Measurements from ENCODE around the gene CBFA2T3.
"Not testable (repeated sequence)": the region's sequence is repeated elsewhere in the genome, so short reads cannot be mapped to it uniquely, and the experiment has no call there.

The CBFA2T3 gene

DNA sequence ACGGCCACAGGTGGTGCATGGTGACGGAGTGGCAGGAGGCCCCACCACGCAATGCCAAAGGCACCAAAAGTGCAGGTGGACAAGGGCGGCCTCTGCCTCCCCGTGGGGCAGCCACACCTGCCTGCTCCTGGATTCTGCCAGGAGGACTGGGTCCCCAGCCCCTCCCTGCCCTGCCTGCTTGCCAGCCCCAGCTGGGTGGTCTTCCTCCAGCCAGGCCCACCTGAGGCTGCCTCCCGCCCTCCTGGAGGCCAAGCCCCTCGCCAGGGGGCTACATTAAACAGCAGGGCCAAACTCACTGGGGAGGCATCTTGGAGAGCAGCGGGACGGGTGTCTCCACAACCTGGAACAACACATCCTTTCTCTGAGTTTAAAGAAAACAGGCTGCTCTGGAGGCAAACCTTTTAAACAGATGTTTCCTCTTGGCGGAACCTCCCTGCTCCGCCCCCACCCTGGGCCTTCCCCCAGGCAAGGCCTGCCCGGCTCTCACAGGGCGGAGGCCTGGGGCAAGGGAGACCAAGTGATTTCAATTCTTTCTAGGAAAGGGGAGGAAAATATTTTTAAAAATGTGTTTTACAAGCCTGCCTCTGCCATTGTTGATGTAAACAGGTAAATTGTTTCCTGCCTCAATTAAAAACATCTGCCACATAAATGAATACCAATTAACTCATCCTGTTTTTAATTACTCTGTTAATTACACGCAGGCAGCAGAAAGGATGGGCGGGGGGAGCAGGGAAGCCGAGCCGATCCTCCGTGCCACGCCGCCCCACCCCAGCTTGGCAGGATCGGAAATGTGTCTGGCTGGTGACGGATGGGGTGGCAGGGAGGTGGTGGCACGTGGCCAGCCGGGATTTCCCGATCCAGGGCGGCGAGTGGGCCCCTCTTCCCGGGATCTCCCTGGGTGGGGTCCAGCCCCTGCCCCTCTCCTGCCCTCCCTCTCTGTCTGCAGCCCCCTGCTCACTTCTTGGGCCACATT is 56.1 kb downstream of the CBFA2T3 start:
- DNase-seq = no peak

GRCh38 chr16:88919936-88920335 is 57.1 kb downstream of the CBFA2T3 start:
- no peak for DNase-seq

GRCh38 chr16:88918896-88919295 is 58.1 kb downstream of the CBFA2T3 start:
- not testable (repeated sequence) for DNase-seq

- DNase-seq = no peak
These were observed 58.9 kb downstream of the CBFA2T3 start for GRCh38 chr16:88917915-88918627.

GRCh38 chr16:88917146-88917914 is 59.7 kb downstream of the CBFA2T3 start:
- DNase-seq = no peak

GRCh38 chr16:88915639-88916327 is 61.2 kb downstream of the CBFA2T3 start:
- no peak for DNase-seq

- no peak for DNase-seq
These were observed 62.1 kb downstream of the CBFA2T3 start for GRCh38 chr16:88914750-88915368.

- DNase-seq = no peak
These were observed 63.1 kb downstream of the CBFA2T3 start for GRCh38 chr16:88913870-88914269.

DNA sequence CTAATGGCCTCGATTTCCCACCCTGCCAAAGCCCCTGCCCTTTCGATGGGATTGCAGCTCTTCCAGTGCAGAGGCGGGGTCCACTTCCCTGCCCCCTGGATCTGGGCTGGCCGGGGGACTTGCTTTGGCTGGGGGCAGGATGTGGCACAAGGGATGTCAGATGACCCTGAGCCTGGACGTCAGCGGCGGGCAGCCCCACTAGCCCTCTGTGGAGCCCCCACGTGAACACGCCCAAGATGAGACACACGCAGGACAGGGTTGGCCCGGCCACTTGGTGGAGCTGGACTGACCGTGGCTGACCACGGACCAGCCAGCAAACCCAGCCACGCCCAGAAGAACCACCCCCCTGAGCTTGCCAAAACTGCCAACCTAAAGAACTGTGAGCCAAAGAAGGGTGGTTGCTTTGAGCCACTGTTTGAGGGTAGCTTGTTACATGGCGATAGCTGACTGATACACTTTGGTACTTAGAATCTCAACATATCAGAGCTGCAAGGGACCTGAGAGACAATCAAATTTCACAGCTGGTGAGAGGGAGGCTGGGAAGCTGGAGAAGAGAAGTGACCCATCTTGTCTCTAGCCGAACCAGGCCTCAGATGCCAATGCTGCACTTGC is 63.9 kb downstream of the CBFA2T3 start:
- no peak for DNase-seq

DNA sequence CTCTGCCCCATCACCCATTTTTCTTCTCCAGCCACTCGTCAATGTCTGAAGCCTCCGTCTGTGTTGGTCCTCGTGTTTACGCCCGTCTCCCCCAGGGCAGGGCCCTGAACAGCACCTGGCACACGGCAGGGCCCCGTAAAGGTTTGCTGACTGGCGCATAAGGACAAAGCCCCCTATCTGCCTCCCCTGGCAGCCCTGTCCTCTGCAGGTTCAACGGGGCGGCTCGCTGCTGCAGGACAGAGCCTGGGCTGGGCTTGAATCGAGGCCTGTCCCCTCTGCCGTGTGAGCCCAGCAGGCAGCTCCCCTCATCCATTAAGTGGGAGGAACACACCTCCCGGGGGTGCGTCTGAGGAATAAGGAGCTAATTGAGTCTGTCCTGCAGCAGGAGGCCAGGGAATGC is 64.5 kb downstream of the CBFA2T3 start:
- no peak for DNase-seq

DNA sequence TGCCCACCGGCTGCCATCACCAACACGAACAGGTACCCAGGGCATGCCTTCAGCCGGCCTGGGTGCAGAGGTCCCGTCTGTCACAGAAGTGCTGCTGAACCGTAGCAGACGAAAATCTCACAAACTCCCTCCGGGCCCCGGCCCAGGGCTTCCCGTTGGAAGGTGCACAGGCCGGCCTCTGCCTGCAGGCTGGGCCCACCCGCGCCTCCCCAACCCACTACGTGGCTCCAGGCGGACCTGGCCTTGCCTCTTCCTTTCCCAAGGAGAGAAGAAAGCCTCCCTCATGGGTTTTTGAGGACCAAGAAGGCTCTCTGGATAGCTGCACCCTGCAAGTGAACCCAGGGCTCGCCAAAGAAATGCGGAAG is 65.1 kb downstream of the CBFA2T3 start:
- no peak for DNase-seq

DNA sequence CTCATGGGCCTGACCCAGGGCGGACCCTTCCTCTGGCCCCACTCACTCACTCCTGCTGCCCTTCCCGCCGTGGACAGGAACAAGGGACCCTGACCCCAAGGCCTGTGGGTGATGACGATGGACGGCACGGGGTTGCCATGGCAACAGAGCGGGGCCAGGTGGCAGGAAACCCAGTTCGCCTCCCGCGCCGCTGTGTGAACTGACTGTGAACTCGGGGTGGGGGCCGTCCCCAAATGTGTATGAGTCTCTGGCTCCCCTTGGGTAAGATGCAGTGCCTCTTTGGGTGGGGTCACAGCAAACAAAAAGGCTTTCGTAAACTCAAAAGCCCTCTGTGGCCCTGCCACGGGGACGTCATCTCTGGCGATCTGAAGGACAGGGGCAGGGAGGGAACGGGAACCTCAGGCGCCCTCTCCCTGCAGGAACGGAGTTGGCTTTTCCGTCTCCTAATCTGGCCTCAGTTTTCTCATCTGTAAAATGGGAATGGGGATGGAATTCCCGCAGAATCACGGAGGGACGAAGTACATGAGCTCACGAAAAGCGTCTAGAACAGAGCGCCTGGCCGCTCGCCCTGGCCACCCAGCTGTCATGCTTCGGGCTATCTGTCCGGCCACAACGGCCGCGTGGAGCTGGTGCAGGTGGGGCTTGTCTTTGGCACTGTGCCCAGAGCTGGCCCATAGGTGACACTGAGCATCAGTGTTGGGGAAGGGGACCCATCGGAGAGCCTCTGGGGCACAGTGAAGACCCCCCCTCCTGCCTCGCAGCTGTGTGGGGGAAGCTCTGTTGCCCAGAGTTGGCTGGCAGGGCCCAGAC is 65.7 kb downstream of the CBFA2T3 start:
- no peak for DNase-seq

DNA sequence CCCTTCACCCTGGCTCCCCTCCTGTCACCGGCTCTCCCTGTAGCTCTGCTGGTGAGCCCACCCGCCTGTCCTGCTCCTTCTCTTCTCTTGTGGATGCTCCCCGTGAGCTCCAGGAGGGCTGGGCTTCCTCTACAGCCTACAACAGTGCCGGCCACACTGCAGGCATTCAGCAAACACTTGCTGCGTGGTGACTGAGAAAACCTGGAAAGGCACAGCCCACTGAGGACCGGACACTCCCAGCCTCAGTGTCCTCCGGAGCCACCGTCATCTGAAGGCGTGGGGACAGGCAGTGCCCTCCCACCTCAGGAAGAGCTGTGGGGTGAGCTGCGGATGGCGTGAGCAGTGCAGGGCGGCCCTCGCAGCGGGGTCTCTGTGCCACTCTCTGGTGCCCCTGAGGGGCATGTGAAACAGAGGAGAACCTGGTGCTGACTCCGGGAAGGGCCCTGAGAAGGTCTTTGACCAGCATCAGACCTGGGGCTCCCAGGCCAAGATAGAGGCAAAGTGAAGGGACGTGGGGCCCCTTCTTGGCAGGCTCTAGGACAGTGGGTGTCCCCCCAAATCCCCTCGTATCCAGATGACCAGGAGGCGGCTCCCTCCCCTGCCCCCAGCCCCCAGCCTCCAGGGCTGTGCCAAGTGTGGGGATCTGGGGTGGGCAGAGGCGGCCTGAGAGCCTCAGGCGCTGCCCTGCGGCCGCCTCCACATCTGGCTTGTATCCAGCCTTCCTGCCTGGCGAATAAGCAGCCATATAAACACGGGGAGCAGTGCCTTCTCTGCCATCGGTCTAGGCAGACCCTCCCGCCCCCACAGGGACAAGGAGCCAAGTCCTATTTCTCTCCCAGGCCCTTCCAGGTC is 66.5 kb downstream of the CBFA2T3 start:
- DNase-seq = no peak

GRCh38 chr16:88909431-88910210 is 67.4 kb downstream of the CBFA2T3 start:
- no peak for DNase-seq

DNA sequence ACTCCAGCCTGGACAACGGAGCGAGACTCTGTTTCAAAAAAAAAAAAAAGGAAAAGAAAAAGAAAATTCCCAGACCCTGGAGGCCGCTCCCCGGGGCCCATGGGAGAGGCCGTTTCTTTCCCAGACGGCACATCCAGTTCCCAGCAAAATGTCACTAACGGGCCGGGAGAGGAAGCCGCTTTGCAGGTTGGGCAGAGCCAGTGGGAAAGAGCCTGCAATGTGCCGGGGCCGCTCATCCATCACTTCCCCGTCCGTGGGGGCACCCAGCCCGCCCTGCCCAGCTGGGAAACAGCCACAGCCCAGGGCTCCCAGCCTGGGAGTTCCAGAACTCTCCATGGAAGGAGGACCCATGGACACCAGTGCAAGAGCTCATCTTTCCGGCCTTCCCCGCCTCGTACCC is 68.7 kb downstream of the CBFA2T3 start:
- DNase-seq = no peak

DNA sequence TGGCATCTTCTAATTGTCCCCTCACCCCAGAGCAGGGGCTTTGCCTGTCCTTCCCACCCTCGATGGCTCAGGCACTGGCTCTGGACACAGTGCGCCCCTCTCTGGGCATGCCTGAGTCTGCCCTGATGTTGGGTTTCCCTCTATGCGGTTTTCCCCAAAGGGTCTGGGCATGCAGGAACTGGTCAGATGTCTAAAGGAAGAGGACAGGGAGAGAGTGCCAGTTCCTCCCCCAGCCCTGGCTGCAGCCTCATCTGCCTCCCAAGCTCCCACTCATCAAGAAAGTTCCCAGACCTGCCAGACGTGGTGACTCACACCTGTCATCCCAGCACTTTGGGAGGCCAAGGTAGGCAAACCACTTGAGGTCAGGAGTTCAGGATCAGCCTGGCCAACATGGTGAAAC is 69.2 kb downstream of the CBFA2T3 start:
- DNase-seq = no peak

GRCh38 chr16:88906535-88907105 is 70.4 kb downstream of the CBFA2T3 start:
- no peak for DNase-seq

- no peak for DNase-seq
These were observed 71.0 kb downstream of the CBFA2T3 start for GRCh38 chr16:88906020-88906419.

DNA sequence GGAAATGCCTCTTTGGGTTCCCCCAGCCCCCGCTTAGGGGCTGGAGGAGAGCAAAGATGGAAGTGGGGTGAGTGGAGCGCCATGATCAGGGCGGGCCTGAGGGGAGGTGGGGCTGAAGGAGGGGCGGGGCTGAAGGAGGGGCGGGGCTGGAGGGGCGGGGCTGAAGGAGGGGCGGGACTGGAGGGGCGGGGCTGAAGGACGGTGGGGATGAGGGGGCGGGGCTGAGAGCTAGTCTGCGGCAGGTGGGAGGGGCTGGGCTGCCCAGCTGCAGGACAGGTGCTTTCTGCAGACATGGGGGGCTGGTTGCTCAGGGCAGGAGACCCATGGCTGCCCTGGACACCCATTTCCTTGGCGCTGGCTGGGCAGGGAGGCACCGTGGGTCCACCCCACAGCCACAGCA is 71.4 kb downstream of the CBFA2T3 start:
- DNase-seq = no peak

All from stimulated activated CD4-positive, alpha-beta T cell treated with anti-CD3 and anti-CD28 coated beads, Interleukin-12 subunit alpha, Interleukin-12 subunit beta, amount 100 ng/mL, for 4 hours (primary cell).